Measurements from ENCODE around the gene CTCF.

CTCF gene

DNA sequence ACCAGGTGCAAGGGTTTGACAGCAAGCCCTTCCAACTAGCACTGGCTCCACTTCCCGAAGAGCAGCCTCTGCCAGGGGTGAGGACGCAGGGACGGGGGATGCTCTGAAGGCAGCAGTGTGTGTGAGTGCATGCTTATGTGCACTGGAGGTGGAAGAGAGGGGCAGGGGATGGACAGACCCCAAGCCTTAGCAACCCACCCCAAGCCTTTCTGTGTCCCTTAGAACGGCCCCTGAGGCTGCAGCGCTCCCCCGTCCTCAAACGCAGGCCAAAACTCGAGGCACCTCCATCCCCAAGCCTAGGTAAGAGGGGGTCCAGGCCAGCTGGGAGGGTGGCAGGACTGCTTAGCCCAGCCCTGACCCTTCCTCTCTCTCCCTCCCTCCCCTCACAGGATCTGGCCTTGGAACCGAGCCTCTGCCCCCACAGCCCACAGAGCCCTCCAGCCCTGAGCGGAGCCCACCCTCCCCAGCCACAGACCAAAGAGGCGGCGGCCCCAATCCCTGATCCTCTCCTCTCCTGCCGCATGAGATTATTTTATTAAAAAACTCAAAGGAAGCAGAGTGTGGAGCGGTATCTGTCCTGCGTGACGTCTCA is 94.8 kb downstream of the CTCF start:
- TF ChIP-seq, protein P1, sequence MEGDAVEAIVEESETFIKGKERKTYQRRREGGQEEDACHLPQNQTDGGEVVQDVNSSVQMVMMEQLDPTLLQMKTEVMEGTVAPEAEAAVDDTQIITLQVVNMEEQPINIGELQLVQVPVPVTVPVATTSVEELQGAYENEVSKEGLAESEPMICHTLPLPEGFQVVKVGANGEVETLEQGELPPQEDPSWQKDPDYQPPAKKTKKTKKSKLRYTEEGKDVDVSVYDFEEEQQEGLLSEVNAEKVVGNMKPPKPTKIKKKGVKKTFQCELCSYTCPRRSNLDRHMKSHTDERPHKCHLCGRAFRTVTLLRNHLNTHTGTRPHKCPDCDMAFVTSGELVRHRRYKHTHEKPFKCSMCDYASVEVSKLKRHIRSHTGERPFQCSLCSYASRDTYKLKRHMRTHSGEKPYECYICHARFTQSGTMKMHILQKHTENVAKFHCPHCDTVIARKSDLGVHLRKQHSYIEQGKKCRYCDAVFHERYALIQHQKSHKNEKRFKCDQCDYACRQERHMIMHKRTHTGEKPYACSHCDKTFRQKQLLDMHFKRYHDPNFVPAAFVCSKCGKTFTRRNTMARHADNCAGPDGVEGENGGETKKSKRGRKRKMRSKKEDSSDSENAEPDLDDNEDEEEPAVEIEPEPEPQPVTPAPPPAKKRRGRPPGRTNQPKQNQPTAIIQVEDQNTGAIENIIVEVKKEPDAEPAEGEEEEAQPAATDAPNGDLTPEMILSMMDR (IDR thresholded peaks at IDR 0.05): no peak
- H3K4me3 Mint-ChIP-seq: no peak overlapping the region

DNA sequence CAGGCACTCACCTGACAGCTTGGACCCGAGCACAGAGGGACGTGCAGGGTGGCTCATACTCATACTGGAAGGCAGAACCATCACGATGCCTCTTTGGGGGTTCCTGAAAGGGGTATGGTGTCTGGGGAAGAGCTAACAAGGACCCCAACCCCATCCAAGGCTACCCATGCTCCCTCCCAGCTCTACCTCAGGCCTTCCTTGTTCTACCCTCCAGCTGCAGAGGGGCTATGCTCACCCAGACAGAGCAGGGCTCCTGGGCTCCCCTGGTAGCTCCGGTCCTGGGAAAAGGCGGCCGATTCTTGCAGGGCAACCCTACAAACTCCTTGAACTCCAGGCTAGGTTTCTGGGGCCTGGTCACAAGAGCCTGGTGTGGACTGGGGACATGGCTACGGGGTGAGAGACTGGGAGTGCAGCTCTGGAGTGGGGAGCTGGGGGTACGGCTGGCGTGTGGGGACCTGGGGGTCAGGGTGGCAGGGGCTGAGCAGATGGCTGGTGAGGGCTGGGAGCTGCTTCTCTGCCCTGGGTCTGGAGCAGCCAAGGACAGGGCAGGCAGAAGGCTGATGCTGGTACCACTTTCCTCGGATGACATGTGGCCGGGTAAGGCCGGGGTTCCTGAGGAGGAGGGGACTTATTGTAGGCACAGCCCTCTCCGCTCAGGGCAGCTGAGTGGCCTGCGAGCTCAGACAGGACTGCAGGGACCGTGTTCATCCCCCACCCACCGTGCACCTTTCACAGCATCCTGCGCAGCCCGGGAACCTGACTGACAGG is 95.6 kb downstream of the CTCF start:
- Mint-ChIP-seq H3K4me1 (peaks cover 25% of the 10 kb centered on the region), H3K9me3 (no peaks in the 10 kb centered on the region), H3K36me3 (ENCODE audit: low read depth) (no peaks in the 10 kb centered on the region), H3K27ac (no peak overlapping the region), H3K4me3 (no peak overlapping the region), H3K27me3 (ENCODE audit: low read depth, poor library complexity) (peaks cover 47% of the 10 kb centered on the region)
- DNase-seq: no peak
- TF ChIP-seq, protein P1 (IDR thresholded peaks at IDR 0.05): no peak

More for the DNA sequence above, 94.8 kb downstream of the CTCF start:
- no peaks in the 10 kb centered on the region for H3K36me3 Mint-ChIP-seq (ENCODE audit: low read depth)
- peaks cover 25% of the 10 kb centered on the region for H3K4me1 Mint-ChIP-seq
- no peak for DNase-seq
- H3K27me3 Mint-ChIP-seq (ENCODE audit: low read depth, poor library complexity): peaks cover 47% of the 10 kb centered on the region
- H3K9me3 Mint-ChIP-seq: no peaks in the 10 kb centered on the region
- H3K27ac Mint-ChIP-seq: no peak overlapping the region

- TF ChIP-seq, protein P1 (IDR thresholded peaks at IDR 0.05): no peak
- peaks cover 41% of the 10 kb centered on the region for H3K27me3 Mint-ChIP-seq (ENCODE audit: low read depth, poor library complexity)
- peaks cover 2% of the 10 kb centered on the region for H3K36me3 Mint-ChIP-seq (ENCODE audit: low read depth)
- H3K27ac Mint-ChIP-seq: no peak overlapping the region
- no peaks in the 10 kb centered on the region for H3K9me3 Mint-ChIP-seq
- H3K4me1 Mint-ChIP-seq: peaks cover 21% of the 10 kb centered on the region
- DNase-seq: no peak
- H3K4me3 Mint-ChIP-seq: peak overlapping the region; percentile 92
These were observed 96.7 kb downstream of the CTCF start for GRCh38 chr16:67658849-67659674.

DNA sequence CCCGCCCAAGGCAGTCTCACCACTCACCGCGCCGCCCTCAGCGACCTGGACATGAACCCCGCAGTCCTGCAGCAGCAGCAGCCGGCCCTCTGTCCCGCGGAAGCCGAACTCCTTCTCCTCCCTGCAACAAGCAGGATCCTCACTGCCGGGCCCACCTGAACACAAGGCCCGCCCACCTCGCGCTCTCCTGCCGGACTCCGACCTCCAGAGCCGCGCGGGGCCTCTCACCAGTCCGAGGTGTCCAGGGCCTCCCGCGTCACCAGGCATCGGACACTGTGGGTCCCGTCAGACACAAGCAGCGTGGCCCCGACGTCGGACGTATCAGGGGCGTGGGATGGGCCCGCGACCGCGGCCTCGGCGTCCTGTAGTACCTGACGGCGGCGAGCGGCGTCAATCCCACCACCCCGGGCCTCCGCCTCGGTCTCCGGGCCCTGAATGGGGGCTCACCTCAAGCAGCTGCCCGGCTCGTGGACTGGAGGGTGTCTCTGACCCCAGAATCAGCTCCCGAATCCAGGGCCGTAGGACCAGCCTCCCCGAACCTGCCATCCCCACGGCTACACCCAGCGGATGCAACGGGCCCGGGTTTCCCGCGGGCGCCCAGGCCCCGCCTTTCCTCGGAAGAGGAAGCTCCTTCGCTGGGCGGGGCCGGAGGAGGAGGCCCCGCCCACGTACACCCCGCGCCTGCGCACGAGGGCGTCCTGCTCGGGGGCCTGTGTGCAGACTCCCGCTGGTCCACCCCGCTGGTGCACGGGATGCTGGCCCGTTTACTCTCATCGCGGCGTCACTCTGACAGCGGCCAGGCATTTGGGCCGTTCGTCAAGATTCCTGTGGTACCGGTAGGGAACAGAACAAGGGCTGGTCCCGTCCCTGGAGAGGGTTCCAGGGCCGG is 97.6 kb downstream of the CTCF start, which contains the start of gene ACD:
ACD (minus strand) TSS at position 586 of the 889 bp plus-strand sequence; CDS start at position 546, 40 bp downstream.
- TF ChIP-seq, protein P1 (IDR thresholded peaks at IDR 0.05): no peak
- Mint-ChIP-seq H3K36me3 (ENCODE audit: low read depth) (peaks cover 11% of the 10 kb centered on the region), H3K9me3 (no peaks in the 10 kb centered on the region), H3K27me3 (ENCODE audit: low read depth, poor library complexity) (peaks cover 32% of the 10 kb centered on the region), H3K4me1 (peaks cover 30% of the 10 kb centered on the region), H3K27ac (peak within 1 kb of the TSS; percentile 99), H3K4me3 (peak within 1 kb of the TSS; percentile 92)
- DNase-seq: peak; percentile 92

DNA sequence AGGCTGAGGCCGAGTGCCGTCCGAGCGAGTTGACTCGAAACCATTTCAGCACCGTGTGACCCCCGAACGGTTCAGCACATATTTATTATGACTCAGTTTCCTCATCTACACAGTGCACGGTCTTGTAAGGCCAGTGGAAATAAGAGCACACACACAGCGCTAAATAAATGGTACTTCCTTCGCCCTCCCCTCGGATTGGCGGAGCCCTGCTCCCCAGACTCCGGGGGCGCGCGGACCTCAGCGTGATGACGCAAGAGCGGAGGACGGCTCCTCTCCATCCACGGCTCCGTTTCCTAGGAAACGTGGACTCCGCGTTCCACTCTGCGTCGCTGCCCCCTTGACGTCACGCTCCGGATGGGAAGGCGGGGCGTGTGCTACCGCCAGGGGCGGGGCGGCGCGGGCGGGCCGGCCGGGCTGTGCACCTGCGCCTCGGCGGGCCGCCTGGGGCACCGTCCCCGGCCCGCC is 98.3 kb downstream of the CTCF start, which contains the start of gene PARD6A:
PARD6A (plus strand) TSS at position 397 of the 465 bp plus-strand sequence. CDS start 79 bp downstream, outside the sequence.
- H3K4me3 Mint-ChIP-seq: peak within 1 kb of the TSS; percentile 92
- H3K4me1 Mint-ChIP-seq: peaks cover 36% of the 10 kb centered on the region
- no peaks in the 10 kb centered on the region for H3K9me3 Mint-ChIP-seq
- peak within 1 kb of the TSS; percentile 99 for H3K27ac Mint-ChIP-seq
- peak; percentile 87 for DNase-seq
- TF ChIP-seq, protein P1 (IDR thresholded peaks at IDR 0.05): no peak
- peaks cover 15% of the 10 kb centered on the region for H3K36me3 Mint-ChIP-seq (ENCODE audit: low read depth)
- H3K27me3 Mint-ChIP-seq (ENCODE audit: low read depth, poor library complexity): peaks cover 26% of the 10 kb centered on the region

Measured in nephron progenitor cell (in vitro differentiated cells).